ENCODE results near the gene TEX52. TPM values are rescaled to one million over a fixed set of nuclear protein-coding genes. Genes with fewer than 3 reads are reported as not detected.
A peak's percentile ranks its signal among the peaks of the same experiment; 100 is the strongest.

TEX52 gene
- total and polyA plus RNA-seq, 2 of the 13 experiments (the other 11 are each of a cell fraction or from before 2014, with no cell fraction given) = 0.05 TPM; not detected in 1

DNA sequence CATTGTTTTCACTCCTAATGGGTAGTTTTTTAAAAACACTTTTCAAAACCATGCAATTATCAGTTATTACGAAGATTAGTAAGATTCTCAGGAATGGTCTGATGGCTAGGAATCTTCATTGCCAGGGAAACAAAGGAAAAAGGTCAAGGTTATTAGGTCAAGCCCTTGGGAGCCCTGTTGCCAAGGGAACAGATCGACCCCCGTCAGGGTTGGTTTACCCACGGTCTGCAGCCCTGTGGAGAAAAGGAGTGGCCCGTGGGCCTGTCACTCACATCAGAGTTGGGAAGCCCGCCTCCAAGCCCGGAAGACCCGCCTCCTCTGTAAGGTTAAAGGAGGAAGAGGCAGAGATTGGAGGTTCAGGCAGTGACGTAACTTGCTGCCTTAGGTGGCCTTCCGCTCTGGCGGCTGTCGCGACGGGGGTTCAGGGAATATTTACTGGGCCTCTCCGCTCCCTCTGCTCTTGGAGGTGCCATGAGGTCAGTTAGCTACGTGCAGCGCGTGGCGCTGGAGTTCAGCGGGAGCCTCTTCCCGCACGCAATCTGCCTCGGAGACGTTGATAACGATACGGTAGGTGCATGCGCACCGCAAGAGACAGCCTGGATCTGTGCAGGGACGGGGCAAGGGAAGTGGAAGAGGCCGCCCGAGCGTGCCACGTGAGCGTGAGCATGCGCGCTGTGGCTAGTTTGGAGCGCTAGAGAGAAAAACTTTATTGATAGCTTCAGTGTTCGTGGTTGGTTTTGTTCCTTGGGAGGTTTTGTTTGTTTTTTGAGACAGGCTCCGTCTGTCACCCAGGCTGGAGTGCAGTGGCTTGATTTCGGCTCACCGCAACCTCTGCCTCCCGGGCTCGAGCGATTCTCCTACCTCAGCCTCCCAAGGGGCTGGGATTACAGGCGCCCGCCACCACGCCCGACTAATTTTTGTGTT is 44.3 kb downstream of the TEX52 start, which contains the start of gene ITFG2 (continued):
- TF ChIP-seq ZBTB43 (CRISPR knock-in tag; conservative IDR thresholded peaks at IDR 0.05) (peak; percentile 57; the same call in 1 of the 2 replicates), NFIB (CRISPR knock-in tag; IDR thresholded peaks at IDR 0.05; ENCODE audit: borderline replicate concordance) (no peak), ZNF274 (CRISPR knock-in tag; IDR thresholded peaks at IDR 0.05) (peak; percentile 93), AGO1 (IDR thresholded peaks at IDR 0.05; ENCODE audit: low read depth, low read length, poor library complexity, severe bottlenecking) (peak; percentile 36), ZNF180 (CRISPR knock-in tag; IDR thresholded peaks at IDR 0.05; ENCODE audit: borderline replicate concordance, low read depth) (no peak), SMC3 (IDR thresholded peaks at IDR 0.05; ENCODE audit: low read length) (no peak), LCORL (IDR thresholded peaks at IDR 0.05) (no peak), LCORL (CRISPR knock-in tag; IDR thresholded peaks at IDR 0.05) (peak; percentile 82; the same call in 1 of the 2 replicates), TGIF2 (CRISPR knock-in tag; IDR thresholded peaks at IDR 0.05) (peak; percentile 77), NCOA2 (CRISPR knock-in tag; IDR thresholded peaks at IDR 0.05) (peak; percentile 24; the same call in 1 of the 2 replicates), CC2D1A (CRISPR knock-in tag; IDR thresholded peaks at IDR 0.05) (no peak), MZF1 (CRISPR knock-in tag; IDR thresholded peaks at IDR 0.05; ENCODE audit: borderline replicate concordance) (peak; percentile 87; the same call in 1 of the 2 replicates), CHCHD3 (CRISPR knock-in tag; IDR thresholded peaks at IDR 0.05) (0 out of 2 replicates have a peak, but pooled peaks have one; percentile 54), ATF7 (IDR thresholded peaks at IDR 0.05) (peak; percentile 83), ATF7 (CRISPR knock-in tag; IDR thresholded peaks at IDR 0.05) (peak; percentile 93), NR2F6 (IDR thresholded peaks at IDR 0.05) (peak; percentile 98), NR2F6 (CRISPR knock-in tag; IDR thresholded peaks at IDR 0.05) (peak; percentile 96), ZNF558 (CRISPR knock-in tag; IDR thresholded peaks at IDR 0.05; ENCODE audit: borderline replicate concordance) (peak; percentile 88; the same call in 1 of the 2 replicates), ZNF564 (CRISPR knock-in tag; IDR thresholded peaks at IDR 0.05) (no peak), SPEN (CRISPR knock-in tag; IDR thresholded peaks at IDR 0.05; ENCODE audit: low read depth) (peak; percentile 97), ARHGAP35 (CRISPR knock-in tag; IDR thresholded peaks at IDR 0.05; ENCODE audit: borderline replicate concordance) (peak; percentile 84; the same call in 1 of the 2 replicates), ZC3H13 (CRISPR knock-in tag; IDR thresholded peaks at IDR 0.05) (peak; percentile 80; the same call in 1 of the 2 replicates), RFX1 (IDR thresholded peaks at IDR 0.05) (peak; percentile 97)
- TF ChIP-seq, protein P1, sequence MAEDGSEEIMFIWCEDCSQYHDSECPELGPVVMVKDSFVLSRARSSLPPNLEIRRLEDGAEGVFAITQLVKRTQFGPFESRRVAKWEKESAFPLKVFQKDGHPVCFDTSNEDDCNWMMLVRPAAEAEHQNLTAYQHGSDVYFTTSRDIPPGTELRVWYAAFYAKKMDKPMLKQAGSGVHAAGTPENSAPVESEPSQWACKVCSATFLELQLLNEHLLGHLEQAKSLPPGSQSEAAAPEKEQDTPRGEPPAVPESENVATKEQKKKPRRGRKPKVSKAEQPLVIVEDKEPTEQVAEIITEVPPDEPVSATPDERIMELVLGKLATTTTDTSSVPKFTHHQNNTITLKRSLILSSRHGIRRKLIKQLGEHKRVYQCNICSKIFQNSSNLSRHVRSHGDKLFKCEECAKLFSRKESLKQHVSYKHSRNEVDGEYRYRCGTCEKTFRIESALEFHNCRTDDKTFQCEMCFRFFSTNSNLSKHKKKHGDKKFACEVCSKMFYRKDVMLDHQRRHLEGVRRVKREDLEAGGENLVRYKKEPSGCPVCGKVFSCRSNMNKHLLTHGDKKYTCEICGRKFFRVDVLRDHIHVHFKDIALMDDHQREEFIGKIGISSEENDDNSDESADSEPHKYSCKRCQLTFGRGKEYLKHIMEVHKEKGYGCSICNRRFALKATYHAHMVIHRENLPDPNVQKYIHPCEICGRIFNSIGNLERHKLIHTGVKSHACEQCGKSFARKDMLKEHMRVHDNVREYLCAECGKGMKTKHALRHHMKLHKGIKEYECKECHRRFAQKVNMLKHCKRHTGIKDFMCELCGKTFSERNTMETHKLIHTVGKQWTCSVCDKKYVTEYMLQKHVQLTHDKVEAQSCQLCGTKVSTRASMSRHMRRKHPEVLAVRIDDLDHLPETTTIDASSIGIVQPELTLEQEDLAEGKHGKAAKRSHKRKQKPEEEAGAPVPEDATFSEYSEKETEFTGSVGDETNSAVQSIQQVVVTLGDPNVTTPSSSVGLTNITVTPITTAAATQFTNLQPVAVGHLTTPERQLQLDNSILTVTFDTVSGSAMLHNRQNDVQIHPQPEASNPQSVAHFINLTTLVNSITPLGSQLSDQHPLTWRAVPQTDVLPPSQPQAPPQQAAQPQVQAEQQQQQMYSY (CRISPR knock-in tag; IDR thresholded peaks at IDR 0.05) = peak; percentile 83
- TF ChIP-seq, protein P2, sequence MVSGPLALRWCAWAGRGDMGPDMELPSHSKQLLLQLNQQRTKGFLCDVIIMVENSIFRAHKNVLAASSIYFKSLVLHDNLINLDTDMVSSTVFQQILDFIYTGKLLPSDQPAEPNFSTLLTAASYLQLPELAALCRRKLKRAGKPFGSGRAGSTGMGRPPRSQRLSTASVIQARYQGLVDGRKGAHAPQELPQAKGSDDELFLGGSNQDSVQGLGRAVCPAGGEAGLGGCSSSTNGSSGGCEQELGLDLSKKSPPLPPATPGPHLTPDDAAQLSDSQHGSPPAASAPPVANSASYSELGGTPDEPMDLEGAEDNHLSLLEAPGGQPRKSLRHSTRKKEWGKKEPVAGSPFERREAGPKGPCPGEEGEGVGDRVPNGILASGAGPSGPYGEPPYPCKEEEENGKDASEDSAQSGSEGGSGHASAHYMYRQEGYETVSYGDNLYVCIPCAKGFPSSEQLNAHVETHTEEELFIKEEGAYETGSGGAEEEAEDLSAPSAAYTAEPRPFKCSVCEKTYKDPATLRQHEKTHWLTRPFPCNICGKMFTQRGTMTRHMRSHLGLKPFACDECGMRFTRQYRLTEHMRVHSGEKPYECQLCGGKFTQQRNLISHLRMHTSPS (CRISPR knock-in tag; IDR thresholded peaks at IDR 0.05; ENCODE audit: low read depth) = 0 out of 2 replicates have a peak, but pooled peaks have one; percentile 21

Measured in HepG2 (cell line).